ENCODE data around the gene TMIE. TPM values are rescaled to one million over a fixed set of nuclear protein-coding genes. Genes with fewer than 3 reads are reported as not detected.

TMIE gene
- total RNA-seq, 4 donors from 2014 or later: 0.59 to 0.78 (median 0.72) TPM; not detected in 1

DNA sequence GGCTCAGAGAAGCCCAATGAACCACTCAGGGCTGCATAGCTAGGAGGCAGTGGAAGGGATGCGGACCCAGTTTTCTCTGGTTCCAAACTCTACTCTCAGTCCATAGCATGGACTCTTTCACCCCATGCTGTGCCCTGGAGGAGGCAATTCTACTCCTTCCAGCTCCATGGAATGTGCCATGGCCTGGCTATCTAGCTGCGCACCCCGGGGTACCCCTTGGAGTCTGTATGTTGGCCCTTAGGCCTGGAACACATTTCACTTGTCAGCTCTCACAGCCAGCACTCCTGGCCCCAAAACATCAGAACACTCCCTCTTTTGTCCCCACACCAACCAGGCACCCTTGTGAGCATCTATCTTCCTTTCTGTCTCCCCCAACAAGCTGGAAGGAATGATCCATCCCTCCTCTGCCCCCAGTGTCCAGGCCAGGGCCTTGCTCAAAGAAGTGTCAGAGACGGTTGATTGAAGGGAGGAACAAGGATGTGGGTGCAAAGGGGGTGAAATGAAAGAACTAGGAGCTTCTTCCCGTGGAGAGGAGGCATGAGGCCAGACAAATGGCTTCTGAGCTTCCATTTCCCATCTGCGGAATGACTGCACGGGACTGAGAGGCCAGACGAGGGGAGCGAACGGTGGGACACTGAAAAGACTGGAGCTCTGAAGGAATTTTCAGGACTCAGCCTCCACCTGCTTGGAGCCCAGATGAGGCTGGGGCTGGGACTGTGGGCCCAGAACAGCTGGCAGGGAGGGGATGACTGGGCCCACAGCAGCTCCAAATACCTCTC is 13.7 kb downstream of the TMIE start:
- Histone ChIP-seq H3K27ac (no peak overlapping the region), H3K4me1 (peaks cover 5% of the 10 kb centered on the region), H3K36me3 (no peaks in the 10 kb centered on the region), H3K27me3 (peaks cover 22% of the 10 kb centered on the region), H3K4me3 (no peak overlapping the region), H3K9me3 (no peaks in the 10 kb centered on the region)
- DNase-seq (ENCODE audit: low spot score in 2 of 2): no peak
- no peak for TF ChIP-seq POLR2A (IDR thresholded peaks at IDR 0.05)
- TF ChIP-seq POLR2AphosphoS5 (IDR thresholded peaks at IDR 0.05): no peak
- TF ChIP-seq EP300 (IDR thresholded peaks at IDR 0.05): no peak
- TF ChIP-seq CTCF (IDR thresholded peaks at IDR 0.05): no peak
- 87% methylated on average over 10 of the region's 10 CpGs for WGBS

DNA sequence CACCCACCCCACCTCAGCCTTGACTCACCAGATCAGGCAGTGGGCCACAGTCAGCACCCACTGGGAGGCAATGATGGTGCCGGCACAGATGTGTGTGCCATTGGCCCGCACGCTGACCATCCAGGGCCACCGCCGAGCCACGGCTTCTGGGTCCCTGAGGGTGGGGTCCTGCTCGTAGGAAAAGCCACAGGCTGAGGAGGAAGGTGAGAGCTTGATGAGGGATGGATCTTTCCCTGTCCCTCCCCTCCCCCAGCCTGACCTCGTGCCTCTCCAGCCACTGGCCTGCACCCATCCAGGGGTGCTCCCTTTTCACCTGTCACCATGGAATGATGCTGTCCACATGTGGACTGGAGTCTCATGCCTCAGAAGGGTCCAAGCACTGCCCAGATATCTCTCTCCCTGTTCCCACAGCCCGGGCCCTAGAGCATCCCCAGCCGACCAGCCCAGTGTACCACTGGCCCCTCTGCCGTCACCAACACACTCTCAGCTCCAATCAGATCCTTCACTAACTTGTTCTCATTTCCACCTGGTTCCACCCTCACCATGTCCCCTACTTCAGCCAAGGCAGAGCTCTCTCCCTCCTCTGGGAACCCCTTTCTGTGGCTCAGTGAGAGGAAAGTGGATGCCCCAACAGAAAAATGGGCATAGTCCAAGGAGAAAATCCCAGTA is 14.4 kb downstream of the TMIE start:
- Histone ChIP-seq H3K4me3 (no peak overlapping the region), H3K4me1 (peaks cover 5% of the 10 kb centered on the region), H3K36me3 (no peaks in the 10 kb centered on the region), H3K27me3 (peaks cover 22% of the 10 kb centered on the region), H3K9me3 (no peaks in the 10 kb centered on the region), H3K27ac (no peak overlapping the region)
- DNase-seq (ENCODE audit: low spot score in 2 of 2): no peak
- 88% methylated on average over 7 of the region's 11 CpGs for WGBS
- no peak for TF ChIP-seq POLR2AphosphoS5 (IDR thresholded peaks at IDR 0.05)
- no peak for TF ChIP-seq POLR2A (IDR thresholded peaks at IDR 0.05)
- no peak for TF ChIP-seq CTCF (IDR thresholded peaks at IDR 0.05)
- TF ChIP-seq EP300 (IDR thresholded peaks at IDR 0.05): no peak

DNA sequence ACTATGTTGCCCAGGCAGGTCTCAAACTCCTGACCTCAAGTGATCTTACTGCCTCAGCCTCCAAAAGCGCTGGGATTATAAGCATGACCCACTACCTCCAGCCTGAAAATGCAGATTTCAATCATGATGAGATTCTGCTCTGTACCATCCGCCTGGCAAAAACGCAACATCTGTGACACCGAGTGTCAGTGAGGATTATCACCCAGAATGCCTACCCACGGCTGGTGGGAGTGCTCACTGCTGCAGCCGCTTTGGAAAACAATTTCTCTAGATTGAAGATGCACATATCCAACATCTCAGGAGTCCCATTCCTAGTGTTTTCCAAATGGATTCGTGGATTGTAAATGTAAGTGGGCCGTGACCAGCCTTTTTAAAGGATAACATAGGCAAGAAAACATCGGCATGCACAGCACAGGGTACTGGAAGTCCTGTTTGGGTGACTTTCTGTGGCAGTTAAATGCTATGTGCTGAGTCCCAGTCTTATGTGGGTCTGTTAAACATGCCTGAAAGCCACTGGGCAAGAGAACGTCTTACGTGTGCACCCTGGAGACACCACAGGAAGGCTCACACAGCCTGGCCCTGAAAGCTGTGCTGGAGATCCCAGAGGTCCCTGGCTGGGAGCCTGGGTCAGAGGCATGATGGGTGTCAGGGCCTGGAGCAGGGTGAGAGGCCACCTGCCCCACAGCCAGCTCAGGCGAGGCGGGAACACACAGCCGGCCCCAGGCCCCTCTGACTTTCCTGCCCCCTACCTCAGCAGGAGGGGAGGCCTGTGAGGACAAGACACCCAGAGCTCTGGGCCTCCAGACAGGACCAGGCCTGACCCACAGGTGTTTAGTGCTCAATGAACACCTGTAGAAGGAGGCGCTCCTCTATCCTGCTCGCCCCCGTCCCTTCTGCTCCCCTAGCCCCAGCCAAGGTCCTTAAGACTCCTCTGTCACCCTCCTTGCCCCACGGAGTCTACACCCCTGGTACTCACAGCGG is 15.6 kb downstream of the TMIE start:
- 89% methylated on average over 19 of the region's 19 CpGs for WGBS
- H3K27me3 ChIP-seq: peaks cover 30% of the 10 kb centered on the region
- H3K9me3 ChIP-seq: no peaks in the 10 kb centered on the region
- TF ChIP-seq POLR2AphosphoS5 (IDR thresholded peaks at IDR 0.05) (no peak), POLR2A (IDR thresholded peaks at IDR 0.05) (no peak), CTCF (IDR thresholded peaks at IDR 0.05) (no peak), EP300 (IDR thresholded peaks at IDR 0.05) (no peak)
- no peaks in the 10 kb centered on the region for H3K36me3 ChIP-seq
- H3K4me1 ChIP-seq: peaks cover 5% of the 10 kb centered on the region
- peak in 1 of 2 donors; percentile 69 for DNase-seq (ENCODE audit: low spot score in 2 of 2)
- no peak overlapping the region for H3K4me3 ChIP-seq
- no peak overlapping the region for H3K27ac ChIP-seq

DNA sequence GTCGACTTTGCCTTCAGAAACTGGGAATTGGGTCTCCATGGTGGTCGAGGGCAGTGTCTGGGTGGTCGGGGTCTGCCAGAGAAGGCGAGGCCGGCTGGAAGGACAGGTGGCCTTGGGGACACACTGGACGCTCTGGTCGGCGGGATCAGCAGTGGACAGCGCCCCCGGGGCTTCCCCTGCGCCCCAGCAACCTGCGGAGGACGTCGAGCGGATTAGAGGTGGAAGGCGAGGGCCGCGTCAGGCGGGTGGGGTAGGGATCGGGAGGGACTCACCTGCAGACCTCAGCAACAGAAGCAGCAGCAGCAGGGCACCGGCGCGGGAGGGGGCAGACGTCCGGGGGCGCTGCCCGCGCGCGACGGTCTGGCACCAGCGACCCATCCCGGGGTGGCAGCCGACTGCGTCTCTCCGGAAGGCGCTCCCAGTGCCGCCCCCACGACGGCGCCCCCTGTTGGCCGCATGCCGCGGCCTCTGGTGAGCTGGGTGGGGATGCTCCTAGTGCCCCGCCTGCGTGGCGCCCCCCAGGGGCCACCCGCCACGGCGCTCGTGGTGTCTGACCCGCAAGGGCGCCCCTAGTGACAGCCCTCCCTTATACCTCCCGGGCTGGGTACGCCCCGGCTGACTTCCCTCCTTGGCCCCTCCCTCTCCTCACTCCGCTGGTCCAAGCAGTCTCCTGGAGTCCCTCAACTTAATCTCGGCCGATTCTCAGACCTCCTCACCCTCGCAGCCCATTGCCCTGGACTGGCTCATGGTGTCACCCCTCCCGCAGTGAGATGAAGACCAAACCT is 16.4 kb downstream of the TMIE start, which contains the start of gene PRSS50:
PRSS50 (minus strand) TSS at position 423 of the 785 bp plus-strand sequence; CDS start at position 378, 45 bp downstream.
- no peak for TF ChIP-seq CTCF (IDR thresholded peaks at IDR 0.05)
- no peak for TF ChIP-seq EP300 (IDR thresholded peaks at IDR 0.05)
- TF ChIP-seq POLR2A (IDR thresholded peaks at IDR 0.05): no peak
- TF ChIP-seq POLR2AphosphoS5 (IDR thresholded peaks at IDR 0.05): no peak
- no peak within 1 kb of the TSS for H3K4me3 ChIP-seq
- peaks cover 5% of the 10 kb centered on the region for H3K4me1 ChIP-seq
- no peaks in the 10 kb centered on the region for H3K9me3 ChIP-seq
- H3K27me3 ChIP-seq: peaks cover 30% of the 10 kb centered on the region
- no peaks in the 10 kb centered on the region for H3K36me3 ChIP-seq
- peak in 1 of 2 donors; percentile 74 for DNase-seq (ENCODE audit: low spot score in 2 of 2)
- 51% methylated on average over 36 of the region's 61 CpGs for WGBS
- H3K27ac ChIP-seq: no peak within 1 kb of the TSS

Measured in suprapubic skin (tissue), 4 donors.